DMS153 (cell line): ENCODE measurements around the gene RBMS3.
"Not testable (repeated sequence)": the region's sequence is repeated elsewhere in the genome, so short reads cannot be mapped to it uniquely, and the experiment has no call there.

Experiments
- DNase-seq: peaks from one replicate; lab custom pipeline; 2025; lab: John Stamatoyannopoulos, UW

Gene RBMS3

DNA sequence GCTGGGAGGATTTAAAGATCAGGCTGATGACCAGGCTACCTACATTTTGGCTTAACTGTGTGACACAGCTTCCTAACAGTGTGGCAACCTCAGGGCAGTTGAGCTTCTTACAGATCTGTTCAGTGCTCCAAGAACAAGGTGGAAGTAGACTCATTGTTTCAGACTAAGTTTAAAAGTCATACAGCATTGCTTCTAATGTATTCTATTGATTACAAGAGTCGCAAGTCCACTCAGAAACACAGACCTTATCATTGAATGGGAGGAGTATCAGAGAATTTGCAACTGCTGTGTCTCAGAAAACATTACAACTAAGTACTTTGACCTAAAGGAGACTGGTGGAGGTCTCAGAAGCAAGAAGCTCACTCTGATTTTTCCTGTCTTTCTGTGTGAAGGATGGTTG lies 746.0 kb downstream of the RBMS3 start:
- no peak for DNase-seq

DNA sequence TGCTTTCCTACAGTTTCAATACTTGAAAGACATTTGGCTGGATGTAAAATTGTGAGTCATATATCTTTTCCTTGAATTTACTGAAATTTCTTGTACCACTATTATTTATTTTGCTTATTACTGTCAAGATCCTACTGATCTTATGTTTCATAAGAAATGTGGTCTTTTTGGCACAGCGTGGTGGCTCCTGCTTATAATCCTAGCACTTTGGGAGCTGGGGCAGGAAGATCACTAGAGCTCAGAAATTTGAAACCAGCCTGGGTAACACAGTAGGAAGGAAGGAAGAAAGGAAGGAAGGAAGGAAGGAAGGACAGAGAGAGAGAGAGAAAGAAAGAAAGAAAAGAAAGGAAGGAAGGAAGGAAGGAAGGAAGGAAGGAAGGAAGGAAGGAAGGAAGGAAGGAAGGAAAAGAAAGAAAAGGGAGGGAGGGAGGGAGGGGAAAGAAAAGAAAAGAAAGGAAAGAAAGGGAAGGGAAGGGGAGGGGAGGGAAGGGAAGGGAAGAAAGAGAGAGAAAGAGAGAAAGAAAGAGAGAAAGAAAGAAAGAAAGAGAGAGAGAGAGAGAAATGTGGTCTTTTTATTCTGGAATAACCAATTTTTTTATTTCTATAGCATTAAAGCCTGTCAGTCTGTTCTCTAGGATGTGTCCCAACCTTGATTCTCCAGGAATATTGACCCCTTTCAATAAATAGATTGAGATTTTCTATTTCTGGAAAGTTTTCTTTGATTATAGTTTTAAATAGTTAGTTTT lies 753.5 kb downstream of the RBMS3 start:
- no peak for DNase-seq

DNA sequence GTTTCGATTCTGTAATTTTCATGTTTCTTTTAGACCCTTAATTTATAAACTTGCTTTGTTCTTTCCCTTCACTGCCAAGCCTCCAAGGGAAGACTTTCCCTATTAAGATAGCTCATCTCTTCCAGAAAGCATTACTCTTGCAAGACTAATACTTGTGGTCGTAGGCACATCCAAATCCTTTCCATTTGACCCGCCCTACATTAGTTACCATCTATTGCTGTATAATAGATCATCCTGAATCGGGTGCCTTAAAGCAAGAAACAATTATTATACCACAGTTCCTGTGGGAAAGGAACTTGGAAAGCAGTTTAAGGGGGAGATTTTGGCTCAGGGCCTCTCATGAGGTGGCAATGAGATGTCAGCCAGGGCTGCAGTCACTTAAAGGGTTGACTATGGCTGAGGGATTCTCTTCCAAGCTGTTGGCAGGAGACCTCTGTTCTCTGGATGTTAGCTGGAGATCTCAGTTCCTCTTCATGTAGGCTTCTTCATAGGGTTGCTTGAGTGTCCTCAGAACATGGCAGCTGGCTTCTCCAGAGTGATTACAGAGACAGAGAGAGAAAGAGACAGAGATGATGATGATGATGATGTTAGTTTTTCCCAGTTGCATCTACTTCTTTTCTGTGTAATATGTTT lies 755.2 kb downstream of the RBMS3 start:
- DNase-seq: no peak

DNA sequence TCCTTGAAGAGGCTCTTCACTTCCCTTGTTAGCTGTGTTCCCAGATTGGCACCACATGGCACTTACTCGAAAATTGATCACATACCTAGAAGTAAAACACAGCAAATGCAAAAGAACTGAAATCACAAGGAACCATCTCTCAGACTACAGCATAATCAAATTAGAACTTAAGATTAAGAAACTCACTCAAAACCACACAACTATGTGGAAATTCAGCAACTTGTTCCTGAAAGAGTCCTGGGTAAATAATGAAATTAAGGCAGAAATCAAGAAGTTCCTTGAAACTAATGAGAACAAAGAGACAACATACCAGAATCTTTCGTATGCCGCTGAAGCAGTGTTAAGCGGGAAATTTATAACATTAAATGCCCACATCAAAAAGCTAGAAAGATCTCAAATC lies 759.3 kb downstream of the RBMS3 start:
- no peak for DNase-seq

DNA sequence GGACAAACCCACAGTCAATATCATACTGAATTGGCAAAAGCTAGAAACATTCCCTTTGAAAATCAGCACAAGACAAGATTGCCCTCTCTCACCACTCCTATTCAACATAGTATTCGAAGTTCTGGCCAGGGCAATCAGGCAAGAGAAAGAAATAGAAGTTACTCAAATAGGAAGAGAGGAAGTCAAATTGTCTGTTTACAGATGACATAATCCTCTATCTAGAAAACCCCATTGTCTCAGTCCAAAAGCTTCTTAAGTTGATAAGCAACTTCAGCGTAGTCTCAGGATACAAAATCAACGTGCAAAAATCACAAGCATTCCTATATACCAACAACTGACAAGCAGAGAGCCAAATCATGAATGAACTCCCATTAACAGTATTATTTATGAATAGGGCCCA lies 760.6 kb downstream of the RBMS3 start:
- not testable (repeated sequence) for DNase-seq

DNA sequence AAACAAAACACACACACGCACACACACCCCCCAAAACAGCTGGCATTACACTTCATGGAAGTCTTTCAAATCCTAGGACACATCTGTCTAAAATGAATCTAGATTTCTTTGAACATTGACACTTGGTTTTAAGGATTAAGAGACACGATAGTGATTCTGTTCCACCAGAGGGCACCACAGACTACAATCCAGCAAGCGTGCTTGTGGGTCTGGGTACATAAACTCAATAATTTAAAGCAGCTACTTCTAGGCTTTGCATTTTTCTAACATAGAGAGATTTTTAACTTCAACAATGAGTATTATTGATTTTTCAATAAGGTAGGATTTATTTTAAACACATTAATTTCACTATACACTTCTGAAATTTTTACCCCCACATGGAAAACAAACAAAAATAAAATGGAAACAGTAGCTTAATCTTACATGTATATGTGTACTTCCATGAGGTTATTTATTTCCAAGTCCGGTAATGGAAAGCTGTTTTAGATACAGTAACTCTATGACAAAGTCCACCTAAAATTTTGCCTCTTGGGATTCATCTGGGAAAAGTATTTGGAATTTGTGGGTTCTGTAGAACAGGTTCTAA lies 761.5 kb downstream of the RBMS3 start:
- no peak for DNase-seq

DNA sequence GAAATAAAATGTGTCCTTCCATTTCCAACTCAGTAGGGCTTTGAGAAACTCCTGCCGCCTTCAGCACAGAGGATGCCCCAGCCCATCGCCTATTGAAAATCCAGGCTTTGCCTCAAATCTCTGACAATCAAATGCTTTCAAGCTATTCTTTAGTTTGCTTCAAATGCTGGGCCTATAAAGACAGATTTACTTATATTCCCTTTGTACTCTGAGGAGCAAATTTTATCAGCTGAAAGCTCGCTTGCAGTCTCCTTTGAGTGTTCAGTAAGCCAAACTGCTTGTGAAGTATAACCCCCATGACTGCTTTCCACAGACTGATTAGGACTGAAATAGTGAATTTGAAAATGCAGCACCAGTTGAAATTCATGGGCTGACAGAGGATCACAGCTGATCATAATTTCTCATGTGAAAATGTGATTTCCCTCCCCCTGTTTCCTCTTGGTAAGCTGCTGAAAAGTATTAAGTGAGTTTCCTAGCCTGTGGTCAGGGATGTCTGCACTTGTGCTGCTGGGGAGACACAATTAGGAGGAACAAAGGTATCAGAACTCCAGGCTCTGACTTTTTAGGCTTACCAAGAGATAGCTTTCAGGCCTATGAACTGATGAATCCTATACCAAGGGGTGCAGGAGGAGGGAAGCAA lies 762.2 kb downstream of the RBMS3 start:
- no peak for DNase-seq

DNA sequence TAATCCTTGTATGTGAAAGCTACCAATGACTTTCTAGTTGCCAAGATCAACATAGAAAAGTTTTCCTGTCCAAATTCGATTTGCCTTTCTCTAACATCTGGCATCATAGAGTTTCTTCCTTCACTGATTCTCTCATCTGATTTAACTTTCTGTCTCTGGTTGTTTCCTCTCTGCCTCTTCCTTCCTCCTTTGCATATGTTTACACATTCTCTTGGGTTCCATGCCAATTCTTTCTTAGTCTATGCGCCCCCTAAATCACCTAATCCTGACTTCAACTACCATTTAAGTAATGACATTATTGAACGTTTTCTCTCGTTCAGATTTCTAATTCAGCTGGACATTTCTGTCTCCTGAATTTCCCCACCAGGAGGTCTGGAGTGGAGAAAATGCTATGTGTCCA lies 763.6 kb downstream of the RBMS3 start:
- no peak for DNase-seq

DNA sequence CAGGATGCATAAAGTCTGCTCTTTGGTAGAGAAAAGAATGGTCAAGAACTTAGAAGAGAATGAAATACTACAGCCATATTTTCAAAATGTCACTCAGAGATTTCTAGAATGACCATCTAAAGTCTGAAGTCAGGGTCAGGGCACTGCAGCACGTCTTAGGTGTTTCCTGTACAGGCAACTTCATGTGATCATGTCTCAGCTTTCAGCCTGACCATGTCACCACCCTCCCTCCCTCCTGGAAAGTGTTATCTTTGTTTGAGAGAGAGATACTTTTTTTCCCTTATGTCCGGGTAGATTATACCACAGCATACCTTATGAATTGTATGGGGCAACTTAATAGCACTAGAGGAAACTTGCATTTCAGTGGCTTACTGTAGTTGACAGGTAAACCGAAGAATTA lies 767.6 kb downstream of the RBMS3 start:
- DNase-seq: no peak

DNA sequence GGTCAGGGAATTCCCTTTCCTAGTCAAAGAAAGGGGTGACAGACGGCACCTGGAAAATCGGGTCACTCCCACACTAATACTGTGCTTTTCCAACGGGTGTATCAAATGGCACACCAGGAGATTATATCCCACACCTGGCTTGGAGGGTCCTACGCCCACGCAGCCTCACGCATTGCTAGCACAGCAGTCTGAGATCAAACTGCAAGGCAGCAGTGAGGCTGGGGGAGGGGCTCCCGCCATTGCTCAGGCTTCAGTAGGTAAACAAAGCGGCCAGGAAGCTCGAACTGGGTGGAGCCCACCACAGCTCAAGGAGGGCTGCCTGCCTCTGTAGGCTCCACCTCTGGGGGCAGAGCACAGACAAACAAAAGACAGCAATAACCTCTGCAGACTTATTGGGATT lies 769.2 kb downstream of the RBMS3 start:
- DNase-seq: not testable (repeated sequence)

DNA sequence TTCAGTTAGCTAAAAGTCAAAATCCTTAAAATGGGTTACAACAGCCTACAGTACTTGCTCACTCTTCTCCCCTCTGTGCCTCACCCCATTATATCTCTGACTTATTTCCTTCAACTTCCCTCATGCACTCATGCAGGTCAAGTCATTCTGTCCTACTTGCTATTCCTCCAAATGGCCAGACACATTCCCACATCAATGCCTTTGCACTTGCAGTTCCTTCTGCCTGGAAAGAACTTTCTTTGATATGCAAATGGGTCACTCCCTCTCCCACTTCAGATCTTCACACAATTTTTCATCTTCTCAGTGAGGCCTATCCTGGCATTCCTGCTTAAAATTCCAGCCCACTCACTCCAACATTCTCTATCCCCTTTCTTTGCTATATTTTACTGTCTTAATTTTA lies 778.4 kb downstream of the RBMS3 start:
- no peak for DNase-seq
